Measurements from ENCODE around the gene PLCD3.
A peak's percentile ranks its signal among the peaks of the same experiment; 100 is the strongest.

The PLCD3 gene, protein sequence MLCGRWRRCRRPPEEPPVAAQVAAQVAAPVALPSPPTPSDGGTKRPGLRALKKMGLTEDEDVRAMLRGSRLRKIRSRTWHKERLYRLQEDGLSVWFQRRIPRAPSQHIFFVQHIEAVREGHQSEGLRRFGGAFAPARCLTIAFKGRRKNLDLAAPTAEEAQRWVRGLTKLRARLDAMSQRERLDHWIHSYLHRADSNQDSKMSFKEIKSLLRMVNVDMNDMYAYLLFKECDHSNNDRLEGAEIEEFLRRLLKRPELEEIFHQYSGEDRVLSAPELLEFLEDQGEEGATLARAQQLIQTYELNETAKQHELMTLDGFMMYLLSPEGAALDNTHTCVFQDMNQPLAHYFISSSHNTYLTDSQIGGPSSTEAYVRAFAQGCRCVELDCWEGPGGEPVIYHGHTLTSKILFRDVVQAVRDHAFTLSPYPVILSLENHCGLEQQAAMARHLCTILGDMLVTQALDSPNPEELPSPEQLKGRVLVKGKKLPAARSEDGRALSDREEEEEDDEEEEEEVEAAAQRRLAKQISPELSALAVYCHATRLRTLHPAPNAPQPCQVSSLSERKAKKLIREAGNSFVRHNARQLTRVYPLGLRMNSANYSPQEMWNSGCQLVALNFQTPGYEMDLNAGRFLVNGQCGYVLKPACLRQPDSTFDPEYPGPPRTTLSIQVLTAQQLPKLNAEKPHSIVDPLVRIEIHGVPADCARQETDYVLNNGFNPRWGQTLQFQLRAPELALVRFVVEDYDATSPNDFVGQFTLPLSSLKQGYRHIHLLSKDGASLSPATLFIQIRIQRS

DNA sequence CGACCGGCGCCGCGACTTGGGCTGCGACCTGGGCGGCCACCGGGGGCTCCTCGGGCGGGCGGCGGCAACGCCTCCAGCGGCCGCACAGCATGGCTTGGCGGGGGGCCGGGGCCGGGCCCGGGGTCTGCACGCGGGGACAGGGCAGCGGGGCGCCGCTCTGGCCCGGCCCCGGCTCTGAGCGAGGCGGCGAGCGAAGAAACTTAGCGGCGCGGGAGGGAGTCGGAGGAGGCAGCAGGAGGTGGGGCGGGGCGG, at the start of gene PLCD3:
PLCD3 (minus strand) TSS at position 196 of the 252 bp plus-strand sequence; CDS start at position 91, 105 bp downstream.
- no peak for DNase-seq

DNA sequence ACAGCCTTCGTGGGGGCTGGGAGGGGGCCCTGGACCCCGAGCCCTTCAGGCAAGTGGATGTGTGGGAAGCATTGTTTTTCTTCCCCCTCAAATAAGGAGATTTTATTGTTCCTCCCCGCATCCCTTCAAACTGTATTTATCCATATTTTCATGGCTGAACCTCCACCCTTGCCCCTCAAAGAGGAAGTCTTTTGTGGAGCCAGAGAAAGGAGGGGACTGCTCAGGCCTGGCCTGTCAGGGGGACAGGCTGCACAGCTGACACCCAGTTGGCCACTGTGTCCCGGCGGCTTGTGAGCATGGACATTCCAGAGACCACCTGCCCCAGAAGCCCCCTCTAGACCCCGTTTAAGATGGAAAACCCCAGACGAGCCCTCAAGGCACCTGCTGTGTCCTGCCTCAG, 45.2 kb upstream of the PLCD3 start:
- DNase-seq: no peak

DNA sequence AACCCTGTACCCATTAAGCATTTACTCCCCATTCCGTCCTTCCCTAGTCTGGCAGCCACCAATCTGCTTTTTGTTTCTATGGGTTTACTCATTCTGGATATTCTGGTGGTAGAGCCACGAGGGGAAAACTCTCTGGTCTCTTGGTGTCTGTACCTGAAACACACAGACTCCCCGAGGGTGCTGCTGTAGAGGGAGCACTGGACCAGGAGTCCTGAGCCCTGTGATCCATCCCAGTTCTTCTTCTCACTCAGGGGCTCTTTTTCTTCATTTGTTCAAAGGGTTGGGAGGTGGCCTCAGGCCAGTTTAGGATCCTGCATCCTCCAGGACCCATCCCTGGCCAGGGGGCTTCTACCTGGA, 43.4 kb upstream of the PLCD3 start:
- DNase-seq: no peak

DNA sequence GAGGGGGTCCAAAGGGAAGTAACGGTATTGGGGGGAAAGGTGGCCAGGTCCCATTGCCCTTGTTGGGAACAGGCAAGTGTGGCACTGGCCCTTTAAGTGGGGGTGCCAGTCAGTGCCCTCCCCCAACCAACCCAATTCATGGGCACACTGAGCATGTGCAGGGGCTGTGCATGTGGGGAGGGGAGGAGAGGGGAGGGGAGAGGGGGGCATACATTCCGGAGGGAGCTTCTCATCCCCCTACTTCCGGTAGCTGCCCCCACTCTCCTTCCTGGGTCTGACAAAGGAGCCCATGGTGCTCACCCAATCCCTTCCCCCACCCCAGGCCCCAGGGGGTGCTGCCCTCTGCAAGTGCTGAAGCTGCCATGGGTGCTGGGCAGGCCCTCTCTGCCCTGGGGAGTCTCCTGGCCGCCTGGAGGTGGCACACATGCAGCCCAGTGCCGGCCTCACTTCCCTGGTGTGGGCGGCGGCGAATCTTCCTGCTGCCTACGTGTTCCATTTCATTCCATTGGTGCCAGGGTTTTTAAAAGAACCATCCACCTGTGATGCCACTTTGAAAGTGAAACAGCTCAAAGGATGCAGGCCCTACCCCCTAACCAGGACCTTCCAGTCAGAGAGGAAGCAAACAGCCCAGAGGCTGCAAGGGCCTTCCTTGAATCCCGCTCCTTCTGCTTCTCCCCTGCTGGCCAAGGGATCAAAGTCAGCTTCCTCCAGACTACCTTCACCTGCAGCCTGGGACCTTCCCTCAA, 40.4 kb upstream of the PLCD3 start:
- peak; percentile 85 for DNase-seq

DNA sequence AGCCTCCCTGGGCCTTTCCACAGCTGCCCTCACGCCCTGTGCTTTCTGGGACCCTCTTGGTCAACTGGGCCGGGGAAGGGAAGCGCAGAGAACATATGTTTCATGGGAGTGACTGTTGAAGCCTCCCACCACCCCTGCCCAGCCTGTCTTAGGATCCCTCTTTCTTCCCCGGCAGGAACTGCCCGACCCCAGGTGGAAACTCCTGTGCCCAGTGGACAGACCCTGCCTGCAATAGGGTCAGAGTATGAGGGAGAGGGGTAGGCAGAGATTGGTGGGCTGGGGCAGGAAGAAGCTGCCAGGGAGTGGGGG, 39.9 kb upstream of the PLCD3 start:
- no peak for DNase-seq

DNA sequence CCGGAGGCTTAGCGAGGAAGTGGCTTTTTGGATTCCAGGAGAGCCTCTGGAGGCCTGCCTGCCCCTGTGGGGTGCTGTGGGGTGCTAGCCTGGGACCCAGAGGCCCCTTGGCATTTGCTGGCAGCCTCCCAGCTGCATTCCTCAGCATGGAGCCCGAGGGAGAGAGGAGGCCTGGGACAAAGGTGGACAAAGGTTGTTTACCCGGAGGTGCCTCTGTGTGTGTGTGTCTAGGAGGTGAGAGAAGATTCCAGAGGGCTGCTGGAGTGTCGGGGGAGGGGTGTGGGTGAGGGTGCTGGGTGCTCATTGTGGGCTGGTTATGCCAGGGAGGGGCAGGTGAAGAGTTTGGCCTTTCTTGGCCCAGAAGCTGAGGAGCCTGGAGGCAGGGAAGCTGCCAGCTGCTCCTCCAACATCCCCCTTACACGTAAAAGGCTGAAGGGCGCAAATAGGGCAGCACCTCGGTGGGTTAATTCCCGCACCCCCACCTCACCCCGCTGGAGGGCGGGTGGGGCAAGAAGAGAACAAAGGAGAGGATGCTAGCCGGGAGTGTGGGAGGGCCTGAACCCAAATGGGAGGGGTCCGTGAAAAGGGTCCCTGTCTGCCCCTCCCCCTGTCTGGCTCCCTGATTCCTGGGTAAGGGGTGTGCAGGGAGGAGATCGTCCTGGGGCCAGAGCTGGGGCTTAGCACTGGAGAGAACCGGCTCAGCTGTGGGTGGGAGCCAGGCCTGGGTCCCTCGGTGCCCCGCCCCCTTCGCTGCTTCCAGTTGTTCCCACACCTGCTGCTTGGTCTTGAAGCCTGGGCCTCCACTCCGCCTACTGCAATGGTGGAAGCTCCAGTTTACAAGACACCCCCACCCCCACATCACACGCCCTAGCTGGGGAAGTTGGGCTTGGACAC, 39.3 kb upstream of the PLCD3 start:
- DNase-seq: no peak

DNA sequence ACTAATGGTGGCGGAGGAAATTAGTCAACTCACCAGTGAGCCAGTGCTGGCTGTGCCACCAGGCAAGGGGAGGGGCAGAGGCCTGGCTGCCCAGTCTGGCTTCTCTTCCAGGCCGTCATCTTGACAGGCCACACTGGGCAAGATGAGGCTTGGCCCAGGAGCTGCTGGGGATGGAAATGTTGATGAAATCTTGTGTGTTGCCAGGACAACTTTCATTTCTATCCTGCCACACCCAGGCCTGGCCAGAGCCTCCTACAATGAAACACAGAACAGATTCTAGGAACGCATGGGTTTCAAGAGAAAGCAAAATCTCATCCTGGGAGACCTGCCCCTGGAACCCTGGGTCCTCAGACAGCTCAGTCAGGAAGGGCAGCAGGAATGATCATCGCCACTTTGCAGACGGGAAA, 38.6 kb upstream of the PLCD3 start:
- peak; percentile 69 for DNase-seq

DNA sequence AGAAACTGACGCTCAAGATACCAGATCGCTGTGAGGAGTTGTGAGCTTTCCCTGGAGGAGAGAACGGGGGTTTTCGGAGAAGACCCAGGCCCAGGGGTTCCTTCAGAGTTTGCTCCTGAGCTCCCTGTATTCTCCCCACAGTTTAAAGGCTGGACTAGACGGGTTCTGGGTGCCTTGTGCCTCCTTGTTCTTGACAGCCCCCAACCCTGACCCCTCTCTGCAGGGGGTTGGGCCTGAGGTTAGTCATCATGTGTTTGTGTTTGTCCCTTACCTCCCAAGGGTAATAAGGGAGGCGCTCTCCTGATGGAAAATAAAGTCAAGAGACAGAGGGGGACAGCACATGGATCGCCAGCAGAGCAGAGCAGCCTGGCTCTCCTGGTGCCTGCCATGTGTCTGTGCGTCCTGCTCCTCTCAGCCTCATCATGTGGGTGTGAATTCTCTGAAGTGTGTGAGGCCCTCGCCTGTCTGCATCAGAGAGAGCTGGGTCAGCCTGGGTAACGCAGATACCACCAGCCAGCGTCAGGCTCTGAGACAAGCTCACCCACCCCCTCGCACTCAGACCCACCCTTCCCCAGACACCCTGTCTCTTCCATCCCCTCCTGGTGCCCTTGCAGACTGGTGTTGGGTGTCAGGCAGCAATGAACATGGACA, 38.1 kb upstream of the PLCD3 start:
- no peak for DNase-seq

DNA sequence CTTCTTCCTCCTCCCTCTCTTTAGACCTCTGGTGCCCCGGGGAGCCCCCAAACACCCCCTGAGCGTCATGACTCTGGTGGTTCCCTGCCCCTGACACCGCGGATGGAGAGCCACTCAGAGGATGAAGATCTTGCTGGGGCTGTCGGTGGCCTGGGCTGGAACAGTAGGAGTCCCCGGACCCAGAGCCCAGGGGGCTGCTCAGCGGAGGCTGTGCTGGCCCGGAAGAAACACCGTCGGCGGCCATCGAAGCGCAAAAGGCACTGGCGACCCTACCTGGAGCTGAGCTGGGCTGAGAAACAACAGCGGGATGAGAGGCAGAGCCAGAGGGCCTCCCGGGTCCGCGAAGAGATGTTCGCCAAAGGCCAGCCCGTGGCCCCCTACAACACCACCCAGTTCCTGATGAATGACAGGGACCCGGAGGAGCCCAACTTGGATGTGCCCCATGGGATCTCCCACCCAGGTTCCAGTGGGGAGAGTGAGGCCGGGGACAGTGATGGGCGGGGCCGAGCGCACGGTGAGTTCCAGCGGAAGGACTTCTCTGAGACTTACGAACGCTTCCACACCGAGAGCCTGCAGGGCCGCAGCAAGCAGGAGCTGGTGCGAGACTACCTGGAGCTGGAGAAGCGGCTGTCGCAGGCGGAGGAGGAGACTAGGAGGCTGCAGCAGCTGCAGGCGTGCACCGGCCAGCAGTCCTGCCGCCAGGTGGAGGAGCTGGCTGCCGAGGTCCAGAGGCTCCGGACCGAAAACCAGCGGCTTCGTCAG, 36.9 kb upstream of the PLCD3 start:
- DNase-seq: no peak

DNA sequence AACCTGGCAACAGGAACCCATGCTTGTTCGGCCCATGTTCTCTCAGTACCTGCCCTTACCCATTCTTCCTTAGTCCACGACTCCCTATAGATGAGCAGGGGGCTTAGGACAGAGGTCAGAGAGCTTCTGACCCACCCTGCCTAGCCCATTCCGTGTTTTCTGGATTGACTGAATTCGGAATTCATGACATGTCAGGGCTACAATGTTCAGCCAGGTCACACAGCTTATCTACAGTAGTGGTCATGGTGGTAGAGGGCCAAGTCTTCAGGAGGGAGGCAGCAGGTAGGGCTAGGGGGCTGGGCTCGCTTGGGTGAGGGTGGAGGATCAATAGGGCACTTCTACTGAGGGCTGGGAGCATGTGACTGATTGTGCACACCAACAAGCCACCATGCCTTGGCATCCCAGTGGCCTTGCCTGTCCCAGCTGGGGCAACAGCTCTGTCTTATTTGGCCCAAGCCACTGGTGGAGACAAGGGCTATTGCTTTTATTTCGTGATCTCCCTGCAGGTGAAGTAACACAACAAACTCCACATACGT, 32.5 kb upstream of the PLCD3 start:
- no peak for DNase-seq

DNA sequence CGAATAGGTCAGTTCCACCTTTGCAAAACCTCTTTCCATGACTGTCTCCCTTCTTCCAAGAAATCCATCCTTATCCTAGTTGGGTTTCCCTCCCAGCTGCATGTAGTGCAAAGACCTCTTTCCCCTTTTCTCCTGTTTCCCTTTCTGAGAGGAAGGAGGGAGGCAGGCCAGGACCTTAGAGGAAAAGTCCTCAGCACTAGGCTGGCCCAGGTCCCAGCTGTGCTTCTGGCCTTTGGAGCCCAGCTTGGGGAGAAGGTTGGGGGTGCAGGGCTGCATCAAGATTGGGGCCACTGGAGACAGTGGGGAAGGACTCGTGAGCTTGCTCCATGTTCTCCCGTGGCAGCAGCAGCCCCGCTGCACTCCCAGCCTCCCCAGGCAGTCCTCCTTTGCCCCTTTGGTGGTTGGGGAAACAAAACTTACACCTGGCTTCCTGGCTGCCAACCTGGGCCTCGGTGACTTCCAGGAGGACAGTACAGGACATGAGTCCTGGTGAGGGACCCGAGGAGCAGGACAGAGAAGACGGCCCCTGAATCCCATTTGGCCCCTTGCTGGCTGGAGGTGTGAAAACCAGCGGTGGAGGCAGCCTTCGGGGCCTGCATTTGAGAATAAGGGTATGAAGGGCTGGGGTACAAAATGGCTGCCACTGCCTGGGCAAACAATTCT, 29.8 kb upstream of the PLCD3 start:
- no peak for DNase-seq

DNA sequence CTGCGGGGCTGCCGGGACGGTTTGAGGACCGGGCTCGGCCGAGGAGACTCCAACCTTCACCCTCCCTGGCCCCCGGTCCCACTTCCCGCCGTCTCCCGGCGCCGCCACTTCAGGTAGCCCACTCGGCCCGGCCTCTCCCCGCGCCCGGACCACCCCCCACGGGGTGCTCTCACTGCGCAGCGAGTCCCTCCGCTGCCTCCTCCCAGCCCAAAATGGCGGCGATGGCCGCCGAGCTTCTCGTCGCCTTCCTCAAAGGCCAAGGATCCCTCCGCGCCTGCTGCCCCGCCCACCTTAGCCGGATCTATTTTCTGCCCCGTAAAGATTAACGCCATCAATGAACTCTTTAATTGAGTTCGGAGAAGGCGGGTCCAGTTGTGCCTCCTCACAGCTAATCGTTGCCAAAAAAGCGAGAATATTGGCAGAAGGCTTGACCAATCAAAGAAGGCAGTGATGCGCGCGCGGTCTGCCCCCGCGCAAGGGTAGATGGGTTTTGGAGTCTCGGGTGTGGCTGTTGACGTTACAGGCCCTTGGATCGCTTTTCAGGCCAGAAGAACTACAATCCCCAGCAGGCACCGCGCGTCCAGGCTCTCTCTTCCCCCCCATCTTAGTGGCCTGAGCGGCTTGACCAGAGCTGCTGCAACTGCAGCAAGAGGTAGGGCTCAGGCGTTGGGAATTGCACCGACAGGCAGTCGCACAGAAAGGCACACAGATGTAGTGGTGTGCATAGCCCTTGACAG, 29.1 kb upstream of the PLCD3 start, which contains the start of gene HEXIM2:
HEXIM2 (plus strand) TSS at position 588 of the 737 bp plus-strand sequence. CDS start 919 bp downstream, outside the sequence.
- peak; percentile 100 for DNase-seq

DNA sequence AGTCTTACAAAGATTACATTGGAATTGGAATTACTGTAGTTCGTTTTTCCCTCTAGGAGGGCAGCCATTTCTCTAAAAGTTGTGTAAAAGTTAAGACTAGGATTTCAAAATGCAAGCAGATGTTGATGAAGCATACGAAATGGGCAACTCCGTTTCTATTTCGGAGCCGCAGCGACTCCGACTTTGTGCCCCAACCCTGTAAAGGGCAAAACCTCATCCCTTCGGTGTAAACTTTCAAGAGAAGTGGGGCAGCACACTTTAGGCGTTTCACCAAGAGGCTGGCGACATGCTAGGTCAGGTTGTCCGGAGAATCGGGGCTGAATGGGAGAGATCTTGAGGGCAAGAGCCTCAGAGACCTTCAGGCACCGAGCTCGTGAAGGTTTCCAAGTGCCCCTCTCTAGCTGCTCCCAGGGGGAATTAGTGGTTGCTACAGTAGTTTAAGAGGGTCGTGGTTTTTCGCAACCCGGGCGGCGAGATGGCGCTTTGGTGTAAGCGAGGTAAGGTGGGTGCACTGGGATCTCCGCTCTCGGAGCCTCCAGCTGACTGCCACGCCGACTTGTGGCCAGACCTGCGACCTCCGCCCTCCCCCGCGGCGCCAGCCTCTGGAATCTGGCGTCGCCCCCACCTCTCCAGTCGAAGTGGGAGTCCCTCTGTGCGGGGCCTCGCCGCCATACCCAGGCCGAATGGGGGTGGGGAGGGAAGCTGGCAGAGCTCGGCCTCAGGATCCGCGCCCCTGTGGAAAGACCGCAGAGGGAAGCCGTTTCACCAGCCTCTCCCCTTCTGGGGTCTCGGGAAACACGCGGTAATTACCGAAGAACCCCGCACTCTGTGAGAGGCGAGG, 28.4 kb upstream of the PLCD3 start:
- DNase-seq: peak; percentile 78

DNA sequence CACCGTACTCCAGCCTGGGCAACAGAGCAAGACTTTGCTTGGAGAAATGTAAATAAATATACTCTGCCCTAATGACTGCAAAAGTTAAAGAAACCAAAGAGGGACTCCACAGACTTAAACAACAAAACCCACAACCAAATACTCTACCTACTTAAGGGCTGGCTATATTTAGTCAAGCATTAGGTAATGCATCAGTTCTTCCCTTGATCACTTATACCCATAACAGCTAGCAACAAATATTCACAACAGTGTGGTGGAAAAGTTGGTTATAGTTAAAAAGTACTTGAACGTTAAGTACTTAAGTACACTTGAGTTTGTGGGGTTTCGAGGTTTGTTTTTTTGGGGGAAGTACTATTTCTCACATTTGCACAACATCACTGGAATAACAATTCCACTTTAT, 23.9 kb upstream of the PLCD3 start:
- DNase-seq: no peak

DNA sequence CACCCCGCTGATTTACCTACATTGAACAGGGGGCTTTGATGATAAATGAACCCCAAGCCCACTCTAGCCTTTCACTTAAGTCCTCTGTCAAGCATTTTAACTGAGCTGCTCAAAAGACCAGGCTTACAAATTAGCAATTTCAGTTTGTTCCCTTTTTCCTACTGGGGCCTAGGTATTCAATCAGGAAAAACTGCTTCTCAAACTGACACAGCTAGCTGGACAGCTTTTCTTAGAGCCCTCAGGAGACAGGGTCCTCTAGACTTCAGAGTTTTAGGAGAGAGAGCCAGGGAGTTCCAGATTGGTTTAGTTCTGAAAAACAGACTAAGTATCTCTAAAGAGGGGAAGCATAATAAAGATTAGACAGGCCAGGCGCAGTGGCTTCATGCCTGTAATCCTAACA, 23.2 kb upstream of the PLCD3 start:
- DNase-seq: no peak

DNA sequence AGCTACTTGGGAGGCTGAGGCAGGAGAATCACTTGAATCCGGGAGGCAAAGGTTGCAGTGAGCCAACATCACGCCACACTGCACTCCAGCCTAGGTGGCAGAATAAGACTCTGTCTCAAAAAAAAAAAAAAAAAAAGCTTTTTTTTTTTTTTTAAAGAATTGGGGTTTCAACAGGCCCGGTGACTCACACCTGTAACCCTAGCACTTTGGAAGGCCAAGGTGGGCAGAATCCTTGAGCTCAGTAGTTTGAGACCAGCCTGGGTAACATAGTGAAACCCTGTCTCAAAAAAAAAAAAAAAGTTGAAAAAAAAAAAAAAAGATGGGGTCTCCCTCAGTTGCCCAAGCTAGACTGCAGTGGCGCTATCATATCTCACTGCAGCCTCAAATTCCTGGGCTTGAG, 22.7 kb upstream of the PLCD3 start:
- no peak for DNase-seq

DNA sequence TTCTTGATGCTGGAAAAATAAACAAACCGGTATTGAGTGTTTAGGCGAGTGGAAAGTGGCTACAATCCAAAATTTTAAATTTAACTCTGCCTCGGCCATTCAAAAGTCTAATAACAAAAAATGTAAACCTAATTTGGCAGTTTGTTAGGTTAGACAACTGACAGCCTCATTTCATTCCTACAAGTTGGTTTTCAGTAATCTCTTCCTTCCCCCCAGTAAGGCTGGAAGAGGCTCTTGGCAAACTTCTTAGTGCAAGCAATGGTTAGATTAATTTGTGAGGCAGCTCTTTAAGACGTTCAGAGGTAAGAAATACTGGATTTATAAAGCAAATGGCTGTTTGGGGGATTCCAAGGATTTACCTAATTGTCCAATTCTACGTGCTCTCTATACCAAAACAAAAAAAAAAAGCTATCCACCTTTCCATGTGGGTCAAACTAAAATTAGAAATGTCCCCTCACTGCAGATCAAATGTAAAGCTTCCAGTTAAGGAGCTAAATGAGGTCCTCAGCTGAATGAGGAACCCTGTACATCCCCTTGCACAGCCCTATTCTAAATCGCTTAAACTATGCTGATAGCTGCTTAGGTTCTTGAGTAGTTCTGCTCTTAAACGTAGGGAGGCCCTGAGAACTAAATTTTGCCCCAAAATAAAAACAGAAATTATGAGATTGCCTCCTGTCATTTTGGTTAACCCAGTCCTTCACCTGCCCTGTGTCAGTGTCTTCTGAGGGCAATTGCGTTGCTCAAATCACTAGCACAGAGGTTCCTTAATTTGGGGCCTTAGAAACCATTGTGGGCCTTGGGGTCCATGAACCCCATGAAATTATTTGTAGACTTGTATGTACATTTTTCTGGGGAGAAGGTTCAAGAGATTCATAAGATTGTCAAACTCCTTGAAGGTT, 18.8 kb upstream of the PLCD3 start:
- no peak for DNase-seq

Data from hematopoietic multipotent progenitor cell treated with erythropoietin and hydrocortisone succinate and interleukin-3 and kit ligand, for 4 days (in vitro differentiated cells).